Heart right ventricle (tissue), 16 donors: Measurements from ENCODE around the gene SPDL1. TPM values are rescaled to one million over a fixed set of nuclear protein-coding genes. Genes with fewer than 3 reads are reported as not detected.

ENCODE experiments used
- ATAC-seq, 8 donors: fragments of 200-7000 bp; cut with Tn5 transposase; one replicate each; pipeline ENCODE4 v1.9.1; 2020; ENCODE audit warnings: mild to moderate bottlenecking in 8 of 8, moderate library complexity in 8 of 8, moderate number of reproducible peaks in 1 of 8
- DNase-seq, 2 donors: peaks; one replicate each; pipeline ENCODE4 v3.0.0-alpha.2; 2020
- H3K27ac ChIP-seq, 10 donors: fragments of 200-600 bp; sonication (generic) in 2 of 10; one replicate each; pipeline versions ENCODE4 v1.5.0 to v1.8.0; 2020 to 2022; ENCODE audit warnings: mild to moderate bottlenecking in 3 of 10
- H3K27me3 ChIP-seq, 7 donors: fragments of 200-600 bp; one replicate each; pipeline ENCODE4 v1.8.0; 2021 to 2022; ENCODE audit warnings: mild to moderate bottlenecking in 2 of 7
- H3K36me3 ChIP-seq, 9 donors: fragments of 200-600 bp; sonication (generic) in 1 of 9; one replicate each; pipeline versions ENCODE4 v1.5.0 to v1.8.0; 2020 to 2022; ENCODE audit warnings: mild to moderate bottlenecking in 2 of 9
- H3K4me1 ChIP-seq, 9 donors: fragments of 200-600 bp; sonication (generic) in 1 of 9; one replicate each; pipeline versions ENCODE4 v1.5.0 to v1.8.0; 2020 to 2022; ENCODE audit warnings: mild to moderate bottlenecking in 4 of 9
- H3K4me3 ChIP-seq, 10 donors: fragments of 200-600 bp; sonication (generic) in 2 of 10; one replicate each; pipeline versions ENCODE4 v1.5.0 to v1.8.0; 2020 to 2022; ENCODE audit warnings: mild to moderate bottlenecking in 7 of 10, moderate library complexity in 2 of 10
- H3K9me3 ChIP-seq, 11 donors: fragments of 200-600 bp in 10 of 11; sonication (generic) in 2 of 11; one replicate each; pipeline versions ENCODE4 v1.5.0 to v1.8.0; 2013 to 2022; ENCODE audit warnings: mild to moderate bottlenecking in 2 of 11, control low read depth in 1 of 11, moderate library complexity in 1 of 11
- WGBS, 2 donors: extraction: QIAGEN DNeasy Blood & Tissue Kit; methylation state at CpG; one replicate each; pipeline ENCODE4 v1.1.7; 2013; ENCODE audit warnings: inconsistent platforms in 1 of 2; 5-methylcytosine and 5-hydroxymethylcytosine counted together
- intact Hi-C, 10 donors: fragments of 100-400 bp; cut with DNase I; formaldehyde crosslinking; loops; one replicate each; pipeline versions ENCODE4 v1.11.1 to v1.14.2; 2022
- polyA plus RNA-seq, 2 donors: library from polyadenylated mRNA; stranded (reverse); fragments of 200-250 nt; gene quantifications; one replicate each; pipeline ENCODE4 v1.2.3, GENCODE V29; 2013
- total RNA-seq, 10 donors: library from RNA; stranded (reverse); fragmentation: NEBNext Ultra II Directional in 3 of 10; extraction: Animal tissue kit (Norgen Biotek cat#: 25700) in 3 of 10; gene quantifications; one replicate each; pipeline versions ENCODE4 v1.2.1 to v1.2.4, GENCODE V29; 2021 to 2023
- TF ChIP-seq, protein P1 (sequence below), 9 donors: fragments of 200-600 bp; sonication (generic) in 2 of 9; IDR thresholded peaks; one replicate each; pipeline versions ENCODE4 v1.5.0 to v1.8.0; 2021 to 2022; ENCODE audit warnings: antibody characterized with exemption in 9 of 9, mild to moderate bottlenecking in 5 of 9, moderate library complexity in 1 of 9
- donor health status: Arrhythmogenic right ventricular cardiomyopathy.
- donor health status: ischemic (EF 13 %, LVEDD 7.1; RV severe dilation, severe dysfunction).
- donor health status: healthy with polysubstance abuse.
- donor health status: DM: no; HTN: yes; CAD: no.
- donor health status: DM: no; HTN: no; CAD: no.
- donor health status: ischemic (EF 25% LVEDD 6.9; RV normal size, moderate dysfunction).
- donor health status: ischemic (EF 25% LVEDD 5.7; RV mildly dilated, moderate dysfunction).
- donor health status: healthy.
- donor health status: DM: yes; HTN: yes; CAD: no.
- donor health status: Ischemic cardiomyopathy.
- donor health status: ischemic (EF 35%, LVEDD 5.7; RV mildly dilated, moderate dysfunction).
- donor health status: nonischemic (EF 11% LVEDD 7.7; RV severe dilation, severe dysfunction).
- donor health status: DM: yes; HTN: yes; CAD: no.
- donor health status: PGD.
- donor health status: ischemic (EF 29% LVEDD 5.4; RV normal size, mild dysfunction).
- donor health status: nonischemic (EF 23%, LVEDD 6.1; RV moderate dilation, normal function).

The SPDL1 gene
- total and polyA plus RNA-seq, 12 donors: 2.9 to 5.7 (median 4.1) TPM

DNA sequence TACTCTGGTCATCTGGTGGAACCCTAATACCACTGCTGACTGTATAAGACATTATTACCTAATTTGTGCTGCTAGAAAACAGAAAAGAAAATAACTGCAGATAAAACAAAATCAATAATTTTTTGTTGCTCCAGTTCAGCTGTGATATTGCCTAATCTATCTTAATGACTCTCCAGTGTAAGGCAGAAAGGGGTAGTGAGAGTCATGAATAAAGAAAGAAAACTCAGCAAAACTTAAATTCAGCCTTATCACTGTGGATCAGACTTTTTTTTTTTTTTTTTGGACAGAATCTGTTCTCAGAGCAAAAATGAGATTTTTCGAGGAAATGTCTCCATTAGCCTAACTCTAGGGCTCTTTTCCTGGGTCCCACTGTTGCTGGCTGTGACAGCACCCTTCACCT lies 52.4 kb downstream of the SPDL1 start:
- Histone ChIP-seq H3K27me3 (peaks cover 0 to 41% (median 25%) of the 10 kb centered on the region in 7 donors), H3K4me1 (peaks cover 0 to 36% (median 0%) of the 10 kb centered on the region in 9 donors), H3K4me3 (no peak overlapping the region), H3K9me3 (peaks cover 0 to 22% (median 6%) of the 10 kb centered on the region in 11 donors), H3K36me3 (no peaks in the 10 kb centered on the region), H3K27ac (peak overlapping the region in 1 of 10 donors; percentile 3)
- TF ChIP-seq, protein P1, sequence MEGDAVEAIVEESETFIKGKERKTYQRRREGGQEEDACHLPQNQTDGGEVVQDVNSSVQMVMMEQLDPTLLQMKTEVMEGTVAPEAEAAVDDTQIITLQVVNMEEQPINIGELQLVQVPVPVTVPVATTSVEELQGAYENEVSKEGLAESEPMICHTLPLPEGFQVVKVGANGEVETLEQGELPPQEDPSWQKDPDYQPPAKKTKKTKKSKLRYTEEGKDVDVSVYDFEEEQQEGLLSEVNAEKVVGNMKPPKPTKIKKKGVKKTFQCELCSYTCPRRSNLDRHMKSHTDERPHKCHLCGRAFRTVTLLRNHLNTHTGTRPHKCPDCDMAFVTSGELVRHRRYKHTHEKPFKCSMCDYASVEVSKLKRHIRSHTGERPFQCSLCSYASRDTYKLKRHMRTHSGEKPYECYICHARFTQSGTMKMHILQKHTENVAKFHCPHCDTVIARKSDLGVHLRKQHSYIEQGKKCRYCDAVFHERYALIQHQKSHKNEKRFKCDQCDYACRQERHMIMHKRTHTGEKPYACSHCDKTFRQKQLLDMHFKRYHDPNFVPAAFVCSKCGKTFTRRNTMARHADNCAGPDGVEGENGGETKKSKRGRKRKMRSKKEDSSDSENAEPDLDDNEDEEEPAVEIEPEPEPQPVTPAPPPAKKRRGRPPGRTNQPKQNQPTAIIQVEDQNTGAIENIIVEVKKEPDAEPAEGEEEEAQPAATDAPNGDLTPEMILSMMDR (IDR thresholded peaks at IDR 0.05): no peak
- DNase-seq (no peak), ATAC-seq (no peak)
- intact Hi-C loops: no loop called here
- WGBS, 2 donors: 56 to 81% methylated on average over 1 of the region's 1 CpG

DNA sequence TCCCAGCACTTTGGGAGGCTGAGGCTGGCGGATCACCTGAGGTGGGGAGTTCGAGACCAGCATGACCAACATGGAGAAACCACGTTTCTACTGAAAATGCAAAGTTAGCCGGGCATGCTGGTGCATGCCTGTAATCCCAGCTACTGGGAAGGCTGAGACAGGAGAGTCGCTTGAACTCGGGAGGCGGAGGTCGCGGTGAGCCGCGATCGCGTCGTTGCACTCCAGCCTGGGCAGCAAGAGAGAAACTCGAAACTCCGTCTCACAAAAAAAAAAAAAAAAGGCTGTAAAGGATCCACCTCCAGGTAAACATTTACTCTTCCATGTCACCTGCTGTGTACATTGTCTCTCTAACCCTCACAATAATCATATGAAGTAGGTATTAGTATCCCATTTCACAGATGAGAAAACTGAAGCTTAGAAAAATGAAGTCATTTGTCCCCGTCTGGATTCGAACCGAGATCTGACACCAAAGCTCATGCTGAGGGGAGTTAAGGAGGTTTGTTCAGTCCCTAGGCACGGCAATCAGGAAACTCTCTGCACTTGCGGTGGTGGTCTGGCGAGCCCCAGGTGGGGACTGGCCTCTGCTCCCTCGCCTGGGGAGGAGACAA lies 53.0 kb downstream of the SPDL1 start:
- WGBS, 2 donors: 30 to 49% methylated on average over 23 of the region's 23 CpGs
- no peak for DNase-seq
- H3K9me3 ChIP-seq: peaks cover 0 to 22% (median 6%) of the 10 kb centered on the region in 11 donors
- H3K27me3 ChIP-seq: peaks cover 0 to 41% (median 25%) of the 10 kb centered on the region in 7 donors
- intact Hi-C loops: no loop called here
- no peak for ATAC-seq
- H3K4me1 ChIP-seq: peaks cover 0 to 38% (median 0%) of the 10 kb centered on the region in 9 donors
- TF ChIP-seq, protein P1 (IDR thresholded peaks at IDR 0.05): no peak
- no peaks in the 10 kb centered on the region for H3K36me3 ChIP-seq
- H3K27ac ChIP-seq: peak overlapping the region in 2 of 10 donors; percentile 58 to 94
- H3K4me3 ChIP-seq: peak overlapping the region in 7 of 10 donors; percentile 28 to 76 (median 45)

DNA sequence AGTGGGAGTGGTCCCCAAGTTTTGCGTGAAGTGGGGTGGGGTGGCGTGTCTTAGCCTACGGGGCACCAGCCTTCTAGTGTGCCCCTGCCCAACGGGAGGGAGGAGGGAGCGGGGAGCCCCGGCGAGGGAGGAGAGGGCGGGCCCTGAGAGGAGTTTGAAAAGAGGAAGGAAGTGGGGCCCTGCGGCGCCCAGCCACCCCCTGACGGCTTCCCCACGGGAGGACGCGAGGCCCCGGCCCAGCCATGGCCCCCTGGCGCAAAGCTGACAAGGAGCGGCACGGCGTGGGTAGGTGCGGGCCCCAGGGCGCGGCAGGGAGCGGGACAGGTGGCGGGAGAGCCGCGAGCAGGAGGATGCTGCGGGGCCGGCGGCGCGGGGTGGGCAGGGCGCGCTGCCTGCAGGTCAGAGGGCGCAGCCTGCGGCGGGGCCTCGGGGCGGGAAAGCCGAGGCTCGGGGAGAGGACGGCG lies 53.5 kb downstream of the SPDL1 start, which contains the start of gene DOCK2:
Gene DOCK2, plus strand, starts transcription at position 191 of the 464 bp plus-strand sequence. Its CDS starts 52 bp downstream, at position 243.
- Histone ChIP-seq H3K4me3 (peak within 1 kb of the TSS in 9 of 10 donors; percentile 6 to 76 (median 41)), H3K27ac (peak within 1 kb of the TSS in 8 of 10 donors; percentile 14 to 94 (median 42)), H3K9me3 (peaks cover 0 to 22% (median 6%) of the 10 kb centered on the region in 11 donors), H3K36me3 (no peaks in the 10 kb centered on the region), H3K4me1 (peaks cover 0 to 43% (median 0%) of the 10 kb centered on the region in 9 donors), H3K27me3 (peaks cover 0 to 41% (median 25%) of the 10 kb centered on the region in 7 donors)
- intact Hi-C loops: no loop called here
- 1% methylated on average over 33 to 41 of the region's 42 CpGs for WGBS, 2 donors
- ATAC-seq: peak; percentile 64 to 92 (median 76)
- TF ChIP-seq, protein P1 (IDR thresholded peaks at IDR 0.05): no peak
- peak; percentile 38 to 66 for DNase-seq

DNA sequence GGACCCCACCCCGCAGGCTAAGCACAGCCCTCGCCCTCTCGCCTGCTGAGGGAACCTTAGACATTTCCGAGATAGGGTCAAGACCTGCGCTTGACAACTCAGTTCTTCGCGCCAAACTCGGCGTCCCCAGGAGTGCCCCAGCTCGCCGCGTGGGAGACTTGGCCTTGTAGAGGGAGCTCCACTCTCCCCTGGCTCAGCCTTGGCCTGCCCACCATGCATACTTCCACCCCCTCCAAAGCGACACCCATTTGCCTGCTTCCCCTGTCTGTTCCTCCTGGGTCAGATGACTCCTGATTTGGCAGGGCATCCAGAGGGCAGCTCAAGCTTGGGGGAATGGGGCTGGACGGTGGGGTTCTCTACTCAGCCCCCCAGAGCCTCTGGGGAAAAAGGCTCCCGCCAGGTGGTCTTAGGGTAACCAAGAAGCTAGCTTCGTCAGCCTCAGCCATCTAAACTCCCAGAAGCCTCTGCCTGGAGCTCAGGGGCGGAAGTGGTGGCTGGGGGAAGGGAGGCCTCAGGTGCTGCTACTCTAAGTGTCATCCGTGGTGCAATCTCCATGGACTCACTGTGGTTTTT lies 54.1 kb downstream of the SPDL1 start:
- peak in 7 of 8 donors; percentile 21 to 69 (median 33) for ATAC-seq
- DNase-seq: no peak
- H3K27ac ChIP-seq: peak overlapping the region in 8 of 10 donors; percentile 14 to 94 (median 42)
- 16% methylated on average over 18 of the region's 18 CpGs for WGBS, 2 donors
- TF ChIP-seq, protein P1 (IDR thresholded peaks at IDR 0.05): no peak
- H3K4me1 ChIP-seq: peaks cover 0 to 48% (median 0%) of the 10 kb centered on the region in 9 donors
- H3K4me3 ChIP-seq: peak overlapping the region in 9 of 10 donors; percentile 6 to 76 (median 41)
- peaks cover 0 to 41% (median 25%) of the 10 kb centered on the region in 7 donors for H3K27me3 ChIP-seq
- H3K36me3 ChIP-seq: no peaks in the 10 kb centered on the region
- intact Hi-C loops: no loop called here
- peaks cover 0 to 22% (median 6%) of the 10 kb centered on the region in 11 donors for H3K9me3 ChIP-seq
